ENCODE data around the gene ALDH3B2.
"Not testable (repeated sequence)": the region's sequence is repeated elsewhere in the genome, so short reads cannot be mapped to it uniquely, and the experiment has no call there.

The ALDH3B2 gene

GRCh38 chr11:67629386-67630227, 44.8 kb downstream of the ALDH3B2 start, which contains the start of gene NUDT8:
Gene NUDT8 (minus strand): TSS chr11:67629937. CDS start chr11:67629911, 26 bp downstream.
- Histone ChIP-seq H3K4me3 (peak within 1 kb of the TSS; percentile 59 to 83), H3K27ac (peak within 1 kb of the TSS; percentile 92 to 93), H3K36me3 (no peaks in the 10 kb centered on the region), H3K27me3 (peaks cover 0 to 5% of the 10 kb centered on the region in 2 donors), H3K9me3 (no peaks in the 10 kb centered on the region), H3K4me1 (peaks cover 6 to 29% (median 15%) of the 10 kb centered on the region in 4 donors)
- TF ChIP-seq CTCF (IDR thresholded peaks at IDR 0.05): peak; percentile 79 to 87
- peak; percentile 80 to 88 for DNase-seq
- intact Hi-C loops (cut with DNase I; ENCODE audit: low total_unique reads): no loop called here

- no peak for TF ChIP-seq CTCF (IDR thresholded peaks at IDR 0.05)
- Histone ChIP-seq H3K27me3 (no peaks in the 10 kb centered on the region), H3K4me1 (peaks cover 6 to 29% (median 15%) of the 10 kb centered on the region in 4 donors), H3K9me3 (no peaks in the 10 kb centered on the region), H3K36me3 (no peaks in the 10 kb centered on the region), H3K4me3 (peak overlapping the region; percentile 59 to 83), H3K27ac (peak overlapping the region; percentile 92 to 93)
- intact Hi-C loops (cut with DNase I; ENCODE audit: low total_unique reads): no loop called here
- no peak for DNase-seq
These were observed 45.6 kb downstream of the ALDH3B2 start for GRCh38 chr11:67628710-67629385.

- no peak overlapping the region for H3K4me3 ChIP-seq
- no peak for TF ChIP-seq CTCF (IDR thresholded peaks at IDR 0.05)
- H3K4me1 ChIP-seq: peaks cover 6 to 29% (median 15%) of the 10 kb centered on the region in 4 donors
- no peaks in the 10 kb centered on the region for H3K27me3 ChIP-seq
- no peaks in the 10 kb centered on the region for H3K36me3 ChIP-seq
- intact Hi-C loops (cut with DNase I; ENCODE audit: low total_unique reads): no loop called here
- no peak overlapping the region for H3K27ac ChIP-seq
- DNase-seq: no peak
- H3K9me3 ChIP-seq: no peaks in the 10 kb centered on the region
These were observed 46.4 kb downstream of the ALDH3B2 start for GRCh38 chr11:67627812-67628624.

GRCh38 chr11:67627441-67627811, 47.0 kb downstream of the ALDH3B2 start:
- TF ChIP-seq CTCF (IDR thresholded peaks at IDR 0.05): no peak
- H3K9me3 ChIP-seq: no peaks in the 10 kb centered on the region
- peaks cover 6 to 29% (median 15%) of the 10 kb centered on the region in 4 donors for H3K4me1 ChIP-seq
- no peak overlapping the region for H3K4me3 ChIP-seq
- no peaks in the 10 kb centered on the region for H3K36me3 ChIP-seq
- no peak for DNase-seq
- no peak overlapping the region for H3K27ac ChIP-seq
- H3K27me3 ChIP-seq: no peaks in the 10 kb centered on the region
- intact Hi-C loops (cut with DNase I; ENCODE audit: low total_unique reads): no loop called here

GRCh38 chr11:67626970-67627369, 47.5 kb downstream of the ALDH3B2 start:
- Histone ChIP-seq H3K27me3 (no peaks in the 10 kb centered on the region), H3K36me3 (no peaks in the 10 kb centered on the region), H3K4me1 (peaks cover 6 to 29% (median 15%) of the 10 kb centered on the region in 4 donors), H3K9me3 (no peaks in the 10 kb centered on the region), H3K27ac (no peak overlapping the region), H3K4me3 (no peak overlapping the region)
- intact Hi-C loops (cut with DNase I; ENCODE audit: low total_unique reads): no loop called here
- DNase-seq: no peak
- no peak for TF ChIP-seq CTCF (IDR thresholded peaks at IDR 0.05)

GRCh38 chr11:67626131-67626833, 48.1 kb downstream of the ALDH3B2 start:
- H3K4me1 ChIP-seq: peaks cover 6 to 27% (median 15%) of the 10 kb centered on the region in 4 donors
- intact Hi-C loops (cut with DNase I; ENCODE audit: low total_unique reads); H3K9me3 ChIP-seq; DNase-seq; H3K4me3 ChIP-seq; H3K27me3 ChIP-seq; H3K36me3 ChIP-seq; H3K27ac ChIP-seq: not testable (repeated sequence)

- H3K9me3 ChIP-seq; H3K27me3 ChIP-seq; intact Hi-C loops (cut with DNase I; ENCODE audit: low total_unique reads); DNase-seq; H3K4me3 ChIP-seq; H3K4me1 ChIP-seq; H3K27ac ChIP-seq; H3K36me3 ChIP-seq: not testable (repeated sequence)
These were observed 50.6 kb downstream of the ALDH3B2 start for GRCh38 chr11:67623795-67624194.
